Transverse colon (tissue), 3 donors: ENCODE data around the gene BEST3.

Experiments
- POLR2A ChIP-seq: fragments of 450-650 bp; IDR thresholded peaks from one replicate; pipeline ENCODE4 v1.6.1; 2016; ENCODE audit warnings: antibody characterized with exemption, mild to moderate bottlenecking, moderate library complexity
- TF ChIP-seq, protein P1 (sequence below), 5 experiments: fragments of 200-600 bp in 3 of 5; fragments of 450-650 bp in 2 of 5; sonication (generic) in 3 of 5; IDR thresholded peaks; 1 replicate in 2 of 5; 2 replicates in 3 of 5; pipeline ENCODE4 v1.5.1; 2016 to 2017; ENCODE audit warnings: antibody characterized with exemption in 5 of 5, inconsistent platforms in 3 of 5, mild to moderate bottlenecking in 2 of 5, moderate library complexity in 1 of 5

DNA sequence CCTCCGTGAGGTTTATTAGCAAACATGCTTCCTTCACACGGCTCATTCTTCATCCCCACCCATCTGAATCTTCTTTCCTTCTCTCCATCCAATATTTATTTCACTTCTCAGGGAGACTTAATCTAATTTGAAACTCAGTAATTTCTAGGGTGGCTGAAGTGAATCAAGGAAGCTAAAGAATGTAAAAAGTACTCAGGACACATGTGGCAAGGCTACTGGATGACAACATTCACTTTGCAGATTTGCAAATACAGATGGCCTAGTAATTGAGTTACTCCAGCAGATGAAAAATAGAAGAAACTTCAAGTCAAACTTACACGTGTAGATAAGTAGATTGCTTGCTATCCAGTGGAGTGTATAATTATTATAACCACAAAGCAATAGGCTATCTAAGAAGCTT is 15.4 kb upstream of the BEST3 start:
- TF ChIP-seq, protein P1, sequence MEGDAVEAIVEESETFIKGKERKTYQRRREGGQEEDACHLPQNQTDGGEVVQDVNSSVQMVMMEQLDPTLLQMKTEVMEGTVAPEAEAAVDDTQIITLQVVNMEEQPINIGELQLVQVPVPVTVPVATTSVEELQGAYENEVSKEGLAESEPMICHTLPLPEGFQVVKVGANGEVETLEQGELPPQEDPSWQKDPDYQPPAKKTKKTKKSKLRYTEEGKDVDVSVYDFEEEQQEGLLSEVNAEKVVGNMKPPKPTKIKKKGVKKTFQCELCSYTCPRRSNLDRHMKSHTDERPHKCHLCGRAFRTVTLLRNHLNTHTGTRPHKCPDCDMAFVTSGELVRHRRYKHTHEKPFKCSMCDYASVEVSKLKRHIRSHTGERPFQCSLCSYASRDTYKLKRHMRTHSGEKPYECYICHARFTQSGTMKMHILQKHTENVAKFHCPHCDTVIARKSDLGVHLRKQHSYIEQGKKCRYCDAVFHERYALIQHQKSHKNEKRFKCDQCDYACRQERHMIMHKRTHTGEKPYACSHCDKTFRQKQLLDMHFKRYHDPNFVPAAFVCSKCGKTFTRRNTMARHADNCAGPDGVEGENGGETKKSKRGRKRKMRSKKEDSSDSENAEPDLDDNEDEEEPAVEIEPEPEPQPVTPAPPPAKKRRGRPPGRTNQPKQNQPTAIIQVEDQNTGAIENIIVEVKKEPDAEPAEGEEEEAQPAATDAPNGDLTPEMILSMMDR (IDR thresholded peaks at IDR 0.05) = no peak
- no peak for TF ChIP-seq POLR2A
